ENCODE results near the gene LRRC8E. TPM values are rescaled to one million over a fixed set of nuclear protein-coding genes. Genes with fewer than 3 reads are reported as not detected.

The LRRC8E gene
- total and polyA plus RNA-seq, 2 of the 8 experiments (the other 6 are each of a cell fraction or from before 2014, with no cell fraction given) = 2.7 to 2.9 TPM

GRCh38 chr19:7883796-7884570 lies 4.3 kb upstream of the LRRC8E start:
- Histone ChIP-seq H3K79me1 (ENCODE audit: low read depth, low read length) (no peaks in the 10 kb centered on the region), H2AK5ac (ENCODE audit: low read depth, low read length) (no peak overlapping the region), H4K5ac (ENCODE audit: insufficient read length, low read depth, low read length) (no peak overlapping the region), H3K9ac (replicated peaks in 1 of 4; ENCODE audit: extremely low read depth in 1 of 4, low read depth in 3 of 4, low read length in 3 of 4) (no peak overlapping the region), H3K79me2 (ENCODE audit: control insufficient read depth in 1 of 2, insufficient read depth in 2 of 2, low read length in 2 of 2) (no peaks in the 10 kb centered on the region), H3K4ac (replicated peaks; ENCODE audit: insufficient read length, low read depth, low read length) (no peak overlapping the region), H3K18ac (ENCODE audit: extremely low read depth, low read length) (no peak overlapping the region), H3K23ac (ENCODE audit: insufficient read length) (no peak overlapping the region), H2BK120ac (replicated peaks; ENCODE audit: low read depth, low read length) (no peak overlapping the region), H2BK12ac (ENCODE audit: low read depth, low read length) (no peak overlapping the region), H3K4me2 (ENCODE audit: insufficient read depth in 1 of 2, low read depth in 2 of 2, low read length in 2 of 2) (no peak overlapping the region), H3K56ac (replicated peaks; ENCODE audit: insufficient read length, low read depth, low read length) (no peak overlapping the region), H4K20me1 (replicated peaks in 1 of 2; ENCODE audit: control insufficient read depth in 1 of 2, insufficient read depth in 2 of 2, low read length in 2 of 2) (no peaks in the 10 kb centered on the region), H2BK5ac (ENCODE audit: low read depth, low read length) (no peak overlapping the region), H2BK15ac (ENCODE audit: low read length) (no peak overlapping the region), H3K27me3 (replicated peaks in 1 of 4; ENCODE audit: control insufficient read depth in 3 of 4, extremely low read depth in 1 of 4, insufficient read depth in 3 of 4, low read length in 3 of 4) (peaks cover 0 to 4% (median 3%) of the 10 kb centered on the region in 4 experiments; a peak in 4 of 7 replicates), H3K23me2 (ENCODE audit: low read depth, low read length) (peaks cover 6% of the 10 kb centered on the region; the same call in 1 of the 2 replicates), H3K14ac (ENCODE audit: insufficient read length) (no peak overlapping the region), H3K4me3 (ENCODE audit: extremely low read depth in 1 of 4, insufficient read depth in 2 of 4, low read depth in 3 of 4, low read length in 4 of 4) (no peak overlapping the region), H4K91ac (replicated peaks; ENCODE audit: insufficient read length, low read length) (no peak overlapping the region), H4K8ac (ENCODE audit: extremely low read depth, insufficient read depth, low read length) (no peak overlapping the region), H3K4me1 (replicated peaks in 1 of 4; ENCODE audit: control insufficient read depth in 3 of 4, insufficient read depth in 4 of 4, low read length in 3 of 4) (peaks cover 0 to 7% (median 5%) of the 10 kb centered on the region in 4 experiments; a peak in 4 of 7 replicates), H3K27ac (ENCODE audit: low read depth, low read length) (no peak overlapping the region), H3K9me3 (ENCODE audit: insufficient read depth in 2 of 2, low read depth in 1 of 2, low read length in 1 of 2) (no peaks in the 10 kb centered on the region), H2BK20ac (ENCODE audit: low read length) (no peak overlapping the region), H3K36me3 (ENCODE audit: control insufficient read depth in 2 of 4, insufficient read depth in 4 of 4, low read length in 3 of 4) (no peaks in the 10 kb centered on the region), H2AFZ (ENCODE audit: low read length) (no peak overlapping the region)
- DNase-seq (ENCODE audit: low read depth in 1 of 2, low spot score in 2 of 2) (no peak), FAIRE-seq (no peak)
- CTCF ChIA-PET (ENCODE audit: partially characterized antibody) = interaction anchor here (1.3 to 2.1 kb wide), 5 partner anchors 15 to 52 kb away, joined by 4 to 6 read pairs (median 4); no protein-coding TSS in a partner anchor
- POLR2A ChIA-PET (ENCODE audit: partially characterized antibody) = interaction anchor here (0.9 to 1.5 kb wide), 8 partner anchors 9 to 59 kb away, joined by 3 to 5 read pairs (median 3); partner anchors contain the start of genes PRR36 and TIMM44
- WGBS, 2 experiments (ENCODE audit: extremely low coverage in 1 of 2, insufficient coverage in 1 of 2, insufficient read length in 1 of 2, insufficient replicate concordance in 2 of 2, low coverage in 1 of 2, low lambda C conversion rate in 2 of 2, missing lambda C conversion rate in 1 of 2) = 79% methylated on average over 2 of the region's 2 CpGs; no CpG with 5 or more reads in 1 of the 2 experiments
- TF ChIP-seq EP300 (IDR thresholded peaks at IDR 0.05; ENCODE audit: borderline replicate concordance in 1 of 2, low read depth in 2 of 2, low read length in 2 of 2) = no peak
- TF ChIP-seq BCL11A (IDR thresholded peaks at IDR 0.05; ENCODE audit: low read depth in 2 of 2, low read length in 2 of 2) = no peak
- TF ChIP-seq HDAC6 (IDR thresholded peaks at IDR 0.05; ENCODE audit: low read depth, low read length) = no peak
- TF ChIP-seq NRF1 (IDR thresholded peaks at IDR 0.05; ENCODE audit: low read depth, low read length) = no peak
- TF ChIP-seq TEAD4 (IDR thresholded peaks at IDR 0.05; ENCODE audit: low read depth, low read length) = no peak
- no peak for TF ChIP-seq RFX5 (IDR thresholded peaks at IDR 0.05; ENCODE audit: borderline replicate concordance, low read depth, low read length)
- no peak for TF ChIP-seq TAF1 (IDR thresholded peaks at IDR 0.05; ENCODE audit: low read depth, low read length)
- no peak for TF ChIP-seq SIX5 (IDR thresholded peaks at IDR 0.05; ENCODE audit: low read depth, low read length)
- no peak for TF ChIP-seq CREB1 (IDR thresholded peaks at IDR 0.05)
- TF ChIP-seq, protein P1, sequence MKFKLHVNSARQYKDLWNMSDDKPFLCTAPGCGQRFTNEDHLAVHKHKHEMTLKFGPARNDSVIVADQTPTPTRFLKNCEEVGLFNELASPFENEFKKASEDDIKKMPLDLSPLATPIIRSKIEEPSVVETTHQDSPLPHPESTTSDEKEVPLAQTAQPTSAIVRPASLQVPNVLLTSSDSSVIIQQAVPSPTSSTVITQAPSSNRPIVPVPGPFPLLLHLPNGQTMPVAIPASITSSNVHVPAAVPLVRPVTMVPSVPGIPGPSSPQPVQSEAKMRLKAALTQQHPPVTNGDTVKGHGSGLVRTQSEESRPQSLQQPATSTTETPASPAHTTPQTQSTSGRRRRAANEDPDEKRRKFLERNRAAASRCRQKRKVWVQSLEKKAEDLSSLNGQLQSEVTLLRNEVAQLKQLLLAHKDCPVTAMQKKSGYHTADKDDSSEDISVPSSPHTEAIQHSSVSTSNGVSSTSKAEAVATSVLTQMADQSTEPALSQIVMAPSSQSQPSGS (IDR thresholded peaks at IDR 0.05; ENCODE audit: low read length) = no peak
- TF ChIP-seq TBP (IDR thresholded peaks at IDR 0.05; ENCODE audit: low read depth, low read length) = no peak
- TF ChIP-seq SP4 (IDR thresholded peaks at IDR 0.05; ENCODE audit: low read length) = no peak

Data from H1 (cell line).